ENCODE measurements around the gene FLACC1.

FLACC1 gene

GRCh38 chr2:201260302-201260800 is 96.8 kb downstream of the FLACC1 start, which contains the start of gene CASP8:
Gene CASP8, plus strand, starts transcription at chr2:201260536. Its CDS starts 5,951 bp downstream, at chr2:201266487.
- TF ChIP-seq GATA1 (IDR thresholded peaks at IDR 0.05; ENCODE audit: low read depth, low read length) (no peak), POLR2A (IDR thresholded peaks at IDR 0.05; ENCODE audit: low read length) (peak; percentile 69)

GRCh38 chr2:201258666-201259615 is 98.2 kb downstream of the FLACC1 start:
- DNase-seq = peak; percentile 26 to 33
- TF ChIP-seq GATA1 (IDR thresholded peaks at IDR 0.05; ENCODE audit: low read depth, low read length) (no peak), POLR2A (IDR thresholded peaks at IDR 0.05; ENCODE audit: low read length) (no peak)

More at GRCh38 chr2:201260302-201260800, 96.8 kb downstream of the FLACC1 start, which contains the start of gene CASP8:
- peak; percentile 63 to 67 for DNase-seq

- peak; percentile 76 to 81 for DNase-seq
- TF ChIP-seq POLR2A (IDR thresholded peaks at IDR 0.05; ENCODE audit: low read length) (peak; percentile 64), GATA1 (IDR thresholded peaks at IDR 0.05; ENCODE audit: low read depth, low read length) (no peak)
Measured at GRCh38 chr2:201257956-201258665, 99.0 kb downstream of the FLACC1 start.

- TF ChIP-seq GATA1 (IDR thresholded peaks at IDR 0.05; ENCODE audit: low read depth, low read length) (no peak), POLR2A (IDR thresholded peaks at IDR 0.05; ENCODE audit: low read length) (no peak)
- no peak for DNase-seq
Measured at GRCh38 chr2:201257381-201257955, 99.7 kb downstream of the FLACC1 start.

- DNase-seq = peak in 1 of 2 experiments; percentile 41
- TF ChIP-seq GATA1 (IDR thresholded peaks at IDR 0.05; ENCODE audit: low read depth, low read length) = no peak
- TF ChIP-seq POLR2A (IDR thresholded peaks at IDR 0.05; ENCODE audit: low read length) = no peak
Measured at GRCh38 chr2:201256082-201256481, 101.1 kb downstream of the FLACC1 start.

DNA sequence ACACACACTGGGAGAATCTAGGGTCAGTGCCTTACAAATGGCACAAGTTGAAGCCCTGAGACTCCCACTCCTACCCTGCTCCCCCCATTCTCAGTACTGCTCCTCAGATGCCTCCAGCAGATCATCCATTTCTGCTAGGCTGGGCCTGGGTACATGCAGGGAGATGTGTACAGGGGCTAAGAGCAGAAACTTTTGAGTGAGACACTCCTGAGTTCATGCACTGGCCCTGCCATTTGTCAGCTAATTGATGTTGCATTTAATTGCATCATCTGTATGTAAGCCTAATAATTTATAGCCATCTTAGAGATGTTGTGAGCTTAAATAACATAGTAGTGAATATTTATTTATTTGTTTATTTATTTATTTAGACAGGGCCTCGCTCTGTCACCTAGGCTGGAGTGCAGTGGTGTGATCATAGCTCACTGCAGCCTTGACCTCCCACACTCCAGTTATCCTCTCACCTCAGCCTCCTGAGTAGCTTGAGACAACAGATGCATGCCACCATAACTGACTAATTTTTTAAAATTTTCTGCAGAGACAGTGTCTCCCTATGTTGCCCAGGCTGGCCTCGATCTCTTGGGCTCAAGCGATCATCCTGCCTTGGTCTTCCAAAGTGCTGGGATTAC is 101.6 kb downstream of the FLACC1 start:
- TF ChIP-seq POLR2A (IDR thresholded peaks at IDR 0.05; ENCODE audit: low read length) = no peak
- no peak for TF ChIP-seq GATA1 (IDR thresholded peaks at IDR 0.05; ENCODE audit: low read depth, low read length)
- DNase-seq = peak; percentile 51 to 76

- TF ChIP-seq POLR2A (IDR thresholded peaks at IDR 0.05; ENCODE audit: low read length) (no peak), GATA1 (IDR thresholded peaks at IDR 0.05; ENCODE audit: low read depth, low read length) (no peak)
Measured at GRCh38 chr2:201254081-201254730, 102.9 kb downstream of the FLACC1 start.

GRCh38 chr2:201250741-201251140 is 106.4 kb downstream of the FLACC1 start:
- no peak for DNase-seq
- TF ChIP-seq GATA1 (IDR thresholded peaks at IDR 0.05; ENCODE audit: low read depth, low read length) (no peak), POLR2A (IDR thresholded peaks at IDR 0.05; ENCODE audit: low read length) (no peak)

More at GRCh38 chr2:201254081-201254730, 102.9 kb downstream of the FLACC1 start:
- DNase-seq = peak in 1 of 2 experiments; percentile 14

DNA sequence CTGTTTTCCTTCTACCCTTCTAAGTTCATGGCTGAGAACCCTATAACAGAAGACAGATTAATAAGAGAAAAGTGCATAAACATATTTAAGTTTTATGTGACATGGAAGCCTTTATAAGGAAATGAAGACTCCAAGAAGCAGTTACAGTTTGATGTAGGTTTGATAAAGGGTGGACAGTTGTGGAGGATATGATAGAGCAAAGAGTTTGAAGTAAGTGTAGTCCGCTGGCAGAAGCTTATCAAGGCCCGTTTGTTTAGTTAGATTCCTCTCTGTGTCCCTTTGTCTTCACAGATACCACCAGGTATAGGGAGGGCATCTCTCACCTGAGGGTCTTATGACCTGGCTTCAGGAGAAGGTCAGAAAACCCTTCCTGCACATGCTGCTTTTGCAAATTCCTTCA is 107.3 kb downstream of the FLACC1 start:
- DNase-seq = no peak
- TF ChIP-seq POLR2A (IDR thresholded peaks at IDR 0.05; ENCODE audit: low read length) (no peak), GATA1 (IDR thresholded peaks at IDR 0.05; ENCODE audit: low read depth, low read length) (no peak)

DNA sequence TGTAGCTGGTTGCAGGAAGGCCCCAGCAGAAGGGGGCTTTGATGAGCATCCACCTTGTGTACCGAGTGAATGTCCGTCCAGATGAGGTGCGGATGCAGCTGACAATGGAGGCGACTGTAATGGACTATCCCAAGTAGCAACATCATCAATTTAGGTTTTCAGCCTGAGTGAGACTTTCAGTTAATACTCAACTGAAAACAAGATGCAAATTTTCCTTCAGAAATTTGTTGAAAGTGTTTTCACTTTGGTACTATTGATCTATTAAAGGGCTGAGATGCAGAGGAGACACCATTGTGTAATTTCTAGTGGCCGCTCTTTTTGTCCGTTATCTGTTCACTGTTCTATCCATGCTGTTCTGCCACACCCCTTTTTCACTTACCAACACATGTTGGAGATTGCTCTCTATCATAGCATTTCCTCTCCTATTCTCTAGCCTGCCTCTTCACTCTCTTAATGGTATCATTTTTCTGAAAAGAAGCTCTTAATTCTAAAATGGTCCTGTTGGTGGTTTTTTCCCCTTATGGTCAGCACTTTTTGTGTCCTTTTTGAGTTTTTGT is 108.8 kb downstream of the FLACC1 start:
- TF ChIP-seq POLR2A (IDR thresholded peaks at IDR 0.05; ENCODE audit: low read length) (no peak), GATA1 (IDR thresholded peaks at IDR 0.05; ENCODE audit: low read depth, low read length) (no peak)
- peak; percentile 38 to 58 for DNase-seq

DNA sequence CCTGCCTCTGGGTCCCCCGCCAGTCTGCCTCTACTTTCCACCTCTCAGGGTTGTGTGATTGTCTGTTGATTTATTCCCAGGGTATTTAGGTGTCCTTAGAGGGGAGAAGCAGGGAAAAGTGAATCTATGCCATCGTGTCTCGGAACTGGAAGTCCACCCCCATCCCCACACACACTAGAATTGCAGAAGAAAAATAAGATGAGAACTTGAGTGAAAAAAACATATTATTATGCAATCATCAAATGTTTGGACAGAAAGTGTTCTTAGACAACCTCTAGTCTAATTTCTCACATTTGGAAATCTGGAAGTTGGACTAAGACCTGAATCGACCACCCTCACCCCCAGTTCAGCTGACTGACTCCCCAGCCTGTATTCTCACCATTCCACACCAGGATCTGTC is 110.9 kb downstream of the FLACC1 start:
- no peak for TF ChIP-seq POLR2A (IDR thresholded peaks at IDR 0.05; ENCODE audit: low read length)
- TF ChIP-seq GATA1 (IDR thresholded peaks at IDR 0.05; ENCODE audit: low read depth, low read length) = no peak
- DNase-seq = no peak

GRCh38 chr2:201244829-201245228 is 112.3 kb downstream of the FLACC1 start:
- no peak for DNase-seq
- TF ChIP-seq GATA1 (IDR thresholded peaks at IDR 0.05; ENCODE audit: low read depth, low read length) (no peak), POLR2A (IDR thresholded peaks at IDR 0.05; ENCODE audit: low read length) (no peak)

Data from erythroblast (primary cell).